Activated T-cell treated with anti-CD3 and anti-CD28 coated beads, Interleukin-2, amount 50 U/mL, for 72 hours (primary cell): Measurements from ENCODE around the gene ZNF708. TPM values are rescaled to one million over a fixed set of nuclear protein-coding genes. Genes with fewer than 3 reads are reported as not detected.

Source experiments
- total RNA-seq, 2 donors: library from RNA; stranded (reverse); gene quantifications; one replicate each; pipeline ENCODE4 v1.2.3, GENCODE V29; 2022

Gene ZNF708
- total RNA-seq, 2 donors from 2014 or later = 13.0 to 13.6 TPM

Other genes with a start within 250 kb of the ZNF708 start
- gene ZNF714, start 247.2 kb downstream of the ZNF708 start, total RNA-seq = 10 to 100 TPM; 23.9 to 35.7 TPM
- 10 to 100 TPM; 23.3 to 33.3 TPM for gene ZNF431, start 187.4 kb downstream of the ZNF708 start, total RNA-seq
- gene ZNF738, start 29.6 kb upstream of the ZNF708 start, total RNA-seq = 10 to 100 TPM; 16.9 to 28.2 TPM
- 10 to 100 TPM; 15.0 to 17.6 TPM for gene ZNF493, start 67.7 kb upstream of the ZNF708 start, total RNA-seq
- gene ZNF429, start 176.2 kb upstream of the ZNF708 start, total RNA-seq = 10 to 100 TPM; 16.6 to 17.9 TPM